T-helper 9 cell (primary cell): ENCODE measurements around the gene FTO.

Experiments
- DNase-seq: peaks from one replicate; pipeline ENCODE4 v3.0.0-alpha.2; 2020

The FTO gene

GRCh38 chr16:53712065-53712464, 8.1 kb downstream of the FTO start:
- no peak for DNase-seq

- no peak for DNase-seq
Observed at GRCh38 chr16:53713403-53714204, 9.6 kb downstream of the FTO start.

- DNase-seq = no peak
Observed at GRCh38 chr16:53714205-53715022, 10.5 kb downstream of the FTO start.

GRCh38 chr16:53715023-53715384, 11.0 kb downstream of the FTO start:
- DNase-seq = no peak

- DNase-seq = no peak
Observed at GRCh38 chr16:53717577-53717976, 13.6 kb downstream of the FTO start.

GRCh38 chr16:53721017-53721416, 17.1 kb downstream of the FTO start:
- no peak for DNase-seq

- DNase-seq = no peak
Observed at GRCh38 chr16:53726625-53727024, 22.7 kb downstream of the FTO start.

- DNase-seq = no peak
Observed at GRCh38 chr16:53730693-53731092, 26.7 kb downstream of the FTO start.

GRCh38 chr16:53732296-53732929, 28.5 kb downstream of the FTO start:
- DNase-seq = no peak

- DNase-seq = no peak
Observed at GRCh38 chr16:53734908-53735307, 31.0 kb downstream of the FTO start.

- no peak for DNase-seq
Observed at GRCh38 chr16:53736297-53736696, 32.3 kb downstream of the FTO start.

GRCh38 chr16:53737552-53737951, 33.6 kb downstream of the FTO start:
- no peak for DNase-seq

- DNase-seq = no peak
Observed at GRCh38 chr16:53740476-53740875, 36.5 kb downstream of the FTO start.

- no peak for DNase-seq
Observed at GRCh38 chr16:53740933-53741531, 37.1 kb downstream of the FTO start.

GRCh38 chr16:53741546-53741945, 37.6 kb downstream of the FTO start:
- DNase-seq = no peak

- DNase-seq = no peak
Observed at GRCh38 chr16:53743149-53743566, 39.2 kb downstream of the FTO start.

- DNase-seq = no peak
Observed at GRCh38 chr16:53744449-53744848, 40.5 kb downstream of the FTO start.

GRCh38 chr16:53745086-53745485, 41.1 kb downstream of the FTO start:
- no peak for DNase-seq

GRCh38 chr16:53745753-53746266, 41.9 kb downstream of the FTO start:
- DNase-seq = no peak

GRCh38 chr16:53752560-53752959, 48.6 kb downstream of the FTO start:
- no peak for DNase-seq

GRCh38 chr16:53753431-53753830, 49.5 kb downstream of the FTO start:
- DNase-seq = no peak

- no peak for DNase-seq
Observed at GRCh38 chr16:53755026-53755910, 51.3 kb downstream of the FTO start.
